HCT116 (cell line): Measurements from ENCODE around the gene ZNF462.

Source experiments
- CBX3 ChIP-seq: IDR thresholded peaks from 2 replicates; pipeline ENCODE4 v1.6.1; 2012; ENCODE audit warnings: low read depth
- EGR1 ChIP-seq: IDR thresholded peaks from 2 replicates; pipeline ENCODE4 v1.6.1; 2012; ENCODE audit warnings: low read depth
- EZH2 ChIP-seq: fragments of 200-600 bp; sonication (generic); IDR thresholded peaks from 2 replicates; pipeline ENCODE4 v1.6.1; 2017; ENCODE audit warnings: antibody characterized with exemption, mixed run types
- POLR2A ChIP-seq: IDR thresholded peaks from 2 replicates; pipeline ENCODE4 v1.7.0; 2011; ENCODE audit warnings: borderline replicate concordance; ENCODE audit not compliant: insufficient read depth, insufficient read length; ENCODE audit errors: extremely low read depth
- TCF7L2 ChIP-seq: IDR thresholded peaks from 2 replicates; pipeline ENCODE4 v1.7.0; 2011; ENCODE audit warnings: borderline replicate concordance, inconsistent platforms; ENCODE audit not compliant: insufficient read depth, insufficient read length; ENCODE audit errors: extremely low read depth
- ZFX ChIP-seq: fragments of 450-650 bp; IDR thresholded peaks from 2 replicates; pipeline ENCODE4 v1.6.1; 2017
- ZNF274 ChIP-seq: fragments of 200-500 bp; sonication (Bioruptor generic); IDR thresholded peaks from 2 replicates; pipeline ENCODE4 v1.6.1; 2014; ENCODE audit warnings: mild to moderate bottlenecking, low read depth, low read length, inconsistent platforms
- TF ChIP-seq, protein P1 (sequence below), 3 experiments: fragments of 200-600 bp in 1 of 3; sonication (generic) in 1 of 3; IDR thresholded peaks in 2 of 3; conservative IDR thresholded peaks in 1 of 3; 2 replicates each; pipeline ENCODE4 v1.5.1; 2012 to 2017; ENCODE audit warnings: low read depth in 2 of 3, low read length in 2 of 3, antibody characterized with exemption in 1 of 3, borderline replicate concordance in 1 of 3, control low read depth in 1 of 3, mild to moderate bottlenecking in 1 of 3, mixed read lengths in 1 of 3, mixed run types in 1 of 3, moderate library complexity in 1 of 3; ENCODE audit not compliant: insufficient read depth in 1 of 3
- TF ChIP-seq, protein P2 (sequence below): IDR thresholded peaks from 2 replicates; pipeline ENCODE4 v1.6.1; 2012

GRCh38 chr9:107008447-107008846 lies 145.5 kb downstream of the ZNF462 start:
- TF ChIP-seq, protein P1, sequence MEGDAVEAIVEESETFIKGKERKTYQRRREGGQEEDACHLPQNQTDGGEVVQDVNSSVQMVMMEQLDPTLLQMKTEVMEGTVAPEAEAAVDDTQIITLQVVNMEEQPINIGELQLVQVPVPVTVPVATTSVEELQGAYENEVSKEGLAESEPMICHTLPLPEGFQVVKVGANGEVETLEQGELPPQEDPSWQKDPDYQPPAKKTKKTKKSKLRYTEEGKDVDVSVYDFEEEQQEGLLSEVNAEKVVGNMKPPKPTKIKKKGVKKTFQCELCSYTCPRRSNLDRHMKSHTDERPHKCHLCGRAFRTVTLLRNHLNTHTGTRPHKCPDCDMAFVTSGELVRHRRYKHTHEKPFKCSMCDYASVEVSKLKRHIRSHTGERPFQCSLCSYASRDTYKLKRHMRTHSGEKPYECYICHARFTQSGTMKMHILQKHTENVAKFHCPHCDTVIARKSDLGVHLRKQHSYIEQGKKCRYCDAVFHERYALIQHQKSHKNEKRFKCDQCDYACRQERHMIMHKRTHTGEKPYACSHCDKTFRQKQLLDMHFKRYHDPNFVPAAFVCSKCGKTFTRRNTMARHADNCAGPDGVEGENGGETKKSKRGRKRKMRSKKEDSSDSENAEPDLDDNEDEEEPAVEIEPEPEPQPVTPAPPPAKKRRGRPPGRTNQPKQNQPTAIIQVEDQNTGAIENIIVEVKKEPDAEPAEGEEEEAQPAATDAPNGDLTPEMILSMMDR (IDR thresholded peaks at IDR 0.05 in 2 of 3, conservative IDR thresholded peaks at IDR 0.05 in 1 of 3; ENCODE audit: borderline replicate concordance in 1 of 3, insufficient read depth in 1 of 3, low read depth in 2 of 3, low read length in 2 of 3), result no peak
- TF ChIP-seq POLR2A, result no peak
- TF ChIP-seq, protein P2, sequence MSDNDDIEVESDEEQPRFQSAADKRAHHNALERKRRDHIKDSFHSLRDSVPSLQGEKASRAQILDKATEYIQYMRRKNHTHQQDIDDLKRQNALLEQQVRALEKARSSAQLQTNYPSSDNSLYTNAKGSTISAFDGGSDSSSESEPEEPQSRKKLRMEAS, result no peak
- TF ChIP-seq CBX3, result no peak
- TF ChIP-seq EGR1, result no peak
- TF ChIP-seq TCF7L2, result no peak
- no peak for TF ChIP-seq ZNF274
- no peak for TF ChIP-seq ZFX
- no peak for TF ChIP-seq EZH2
